Measurements from ENCODE around the gene PLCB2.
A peak's percentile ranks its signal among the peaks of the same experiment; 100 is the strongest.

The PLCB2 gene

GRCh38 chr15:40307421-40308211, at the start of gene PLCB2:
Gene PLCB2, minus strand, starts transcription at chr15:40307935. Its CDS starts 263 bp downstream, at chr15:40307672.
- ATAC-seq (ENCODE audit: low read depth), result peak; percentile 31
- Histone ChIP-seq H3K9me3 (ENCODE audit: severe bottlenecking) (no peaks in the 10 kb centered on the region), H3K27me3 (ENCODE audit: insufficient read depth, poor library complexity, severe bottlenecking) (no peaks in the 10 kb centered on the region), H3K4me3 (ENCODE audit: severe bottlenecking) (no peak within 1 kb of the TSS), H3K4me1 (ENCODE audit: insufficient read depth, poor library complexity, severe bottlenecking) (no peaks in the 10 kb centered on the region), H3K27ac (ENCODE audit: poor library complexity, severe bottlenecking) (no peak within 1 kb of the TSS), H3K36me3 (ENCODE audit: low read depth) (no peaks in the 10 kb centered on the region)
- TF ChIP-seq CTCF (IDR thresholded peaks at IDR 0.05; ENCODE audit: poor library complexity, severe bottlenecking), result peak; percentile 29
- peak; percentile 62 for DNase-seq (ENCODE audit: low spot score)

- no peak for DNase-seq (ENCODE audit: low spot score)
- no peak overlapping the region for H3K4me3 ChIP-seq (ENCODE audit: severe bottlenecking)
- no peak for TF ChIP-seq CTCF (IDR thresholded peaks at IDR 0.05; ENCODE audit: poor library complexity, severe bottlenecking)
- ATAC-seq (ENCODE audit: low read depth), result no peak
- no peak overlapping the region for H3K27ac ChIP-seq (ENCODE audit: poor library complexity, severe bottlenecking)
- no peaks in the 10 kb centered on the region for H3K27me3 ChIP-seq (ENCODE audit: insufficient read depth, poor library complexity, severe bottlenecking)
- H3K36me3 ChIP-seq (ENCODE audit: low read depth), result no peaks in the 10 kb centered on the region
- H3K4me1 ChIP-seq (ENCODE audit: insufficient read depth, poor library complexity, severe bottlenecking), result peaks cover 20% of the 10 kb centered on the region
- no peaks in the 10 kb centered on the region for H3K9me3 ChIP-seq (ENCODE audit: severe bottlenecking)
These were observed 49.5 kb upstream of the PLCB2 start for GRCh38 chr15:40357246-40357645.

- no peak overlapping the region for H3K27ac ChIP-seq (ENCODE audit: poor library complexity, severe bottlenecking)
- H3K9me3 ChIP-seq (ENCODE audit: severe bottlenecking), result no peaks in the 10 kb centered on the region
- no peaks in the 10 kb centered on the region for H3K27me3 ChIP-seq (ENCODE audit: insufficient read depth, poor library complexity, severe bottlenecking)
- DNase-seq (ENCODE audit: low spot score) (no peak), ATAC-seq (ENCODE audit: low read depth) (no peak)
- TF ChIP-seq CTCF (IDR thresholded peaks at IDR 0.05; ENCODE audit: poor library complexity, severe bottlenecking), result no peak
- no peaks in the 10 kb centered on the region for H3K36me3 ChIP-seq (ENCODE audit: low read depth)
- H3K4me1 ChIP-seq (ENCODE audit: insufficient read depth, poor library complexity, severe bottlenecking), result peaks cover 20% of the 10 kb centered on the region
- H3K4me3 ChIP-seq (ENCODE audit: severe bottlenecking), result no peak overlapping the region
These were observed 48.3 kb upstream of the PLCB2 start for GRCh38 chr15:40355976-40356585.

- H3K9me3 ChIP-seq (ENCODE audit: severe bottlenecking), result no peaks in the 10 kb centered on the region
- H3K4me1 ChIP-seq (ENCODE audit: insufficient read depth, poor library complexity, severe bottlenecking), result peaks cover 11% of the 10 kb centered on the region
- H3K4me3 ChIP-seq (ENCODE audit: severe bottlenecking), result no peak overlapping the region
- H3K36me3 ChIP-seq (ENCODE audit: low read depth), result no peaks in the 10 kb centered on the region
- no peak for ATAC-seq (ENCODE audit: low read depth)
- DNase-seq (ENCODE audit: low spot score), result no peak
- H3K27ac ChIP-seq (ENCODE audit: poor library complexity, severe bottlenecking), result no peak overlapping the region
- no peaks in the 10 kb centered on the region for H3K27me3 ChIP-seq (ENCODE audit: insufficient read depth, poor library complexity, severe bottlenecking)
- TF ChIP-seq CTCF (IDR thresholded peaks at IDR 0.05; ENCODE audit: poor library complexity, severe bottlenecking), result peak; percentile 50
These were observed 46.9 kb upstream of the PLCB2 start for GRCh38 chr15:40354408-40355171.

Data from RWPE2 (cell line).